Activated CD8-positive, alpha-beta T cell treated with anti-CD3 and anti-CD28 coated beads for 36 hours (primary cell): ENCODE measurements around the gene SLC26A9. TPM values are rescaled to one million over a fixed set of nuclear protein-coding genes. Genes with fewer than 3 reads are reported as not detected.

Experiments
- ATAC-seq: fragments of 200-7000 bp; cut with Tn5 transposase; one replicate; pipeline ENCODE4 v1.10.0; 2021; ENCODE audit warnings: mild to moderate bottlenecking, moderate library complexity
- CTCF ChIA-PET: fragments of 350-600 bp; sonication (Branson Sonifier 250); formaldehyde crosslinking; loops from one replicate; lab custom pipeline; 2021; ENCODE audit warnings: antibody characterized with exemption; lab: Charles Lee
- POLR2A ChIA-PET: fragments of 350-600 bp; sonication (Branson Sonifier 250); formaldehyde crosslinking; loops from one replicate; lab custom pipeline; 2021; ENCODE audit warnings: antibody characterized with exemption; lab: Charles Lee
- DNase-seq: peaks from one replicate; pipeline ENCODE4 v3.0.0-alpha.2; 2020
- H3K27ac Mint-ChIP-seq: one replicate; pipeline ENCODE4 v1.8.0; 2021; ENCODE audit warnings: mild to moderate bottlenecking, mixed read lengths
- H3K27me3 Mint-ChIP-seq: one replicate; pipeline ENCODE4 v1.8.0; 2021; ENCODE audit warnings: mixed read lengths
- H3K36me3 Mint-ChIP-seq: one replicate; pipeline ENCODE4 v1.8.0; 2021; ENCODE audit warnings: low read depth, mixed read lengths
- H3K4me1 Mint-ChIP-seq: one replicate; pipeline ENCODE4 v1.8.0; 2021; ENCODE audit warnings: low read depth, mixed read lengths
- H3K4me3 Mint-ChIP-seq: one replicate; pipeline ENCODE4 v1.8.0; 2021; ENCODE audit warnings: mild to moderate bottlenecking, moderate library complexity, mixed read lengths
- H3K9me3 Mint-ChIP-seq: one replicate; pipeline ENCODE4 v1.8.0; 2021; ENCODE audit warnings: mixed read lengths
- intact Hi-C: fragments of 100-400 bp; cut with micrococcal nuclease; formaldehyde crosslinking; loops from one replicate; pipeline ENCODE4 v1.10.0; 2022
- total RNA-seq, 2 experiments: library from RNA; stranded (reverse); gene quantifications; one replicate each; pipeline ENCODE4 v1.2.3, GENCODE V29; 2021
- TF ChIP-seq, protein P1 (sequence below): fragments of 200-600 bp; IDR thresholded peaks from one replicate; pipeline ENCODE4 v1.8.0; 2022; ENCODE audit warnings: antibody characterized with exemption, mild to moderate bottlenecking

Gene SLC26A9
- total RNA-seq, 2 experiments from 2014 or later: not detected

DNA sequence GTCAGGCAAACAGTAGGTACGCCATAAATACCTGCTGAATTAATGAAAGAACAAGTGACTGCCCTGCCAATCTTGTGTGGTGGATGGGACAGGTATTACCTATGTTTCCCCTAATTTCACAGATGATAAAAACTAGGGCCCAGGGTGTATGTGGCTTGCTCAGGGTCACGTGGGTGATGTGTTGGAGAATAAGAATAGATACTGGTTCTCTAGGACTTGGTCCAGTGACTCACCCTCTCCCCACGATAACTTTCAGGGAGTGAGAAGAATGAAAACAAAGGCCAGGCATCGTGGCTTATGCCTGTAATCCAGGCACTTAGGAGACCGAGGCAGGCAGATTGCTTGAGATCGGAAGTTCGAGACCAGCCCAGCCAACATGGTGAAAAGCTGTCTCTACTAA is 26.7 kb downstream of the SLC26A9 start:
- ATAC-seq: no peak
- Mint-ChIP-seq H3K27me3 (no peaks in the 10 kb centered on the region), H3K9me3 (no peaks in the 10 kb centered on the region), H3K27ac (no peak overlapping the region), H3K36me3 (no peaks in the 10 kb centered on the region), H3K4me1 (no peaks in the 10 kb centered on the region), H3K4me3 (no peak overlapping the region)
- ChIA-PET CTCF (interaction anchor here (1.3 to 12.3 kb wide), 7 partner anchors 9 to 258 kb away, joined by 3 to 260 read pairs (median 17); no protein-coding TSS in a partner anchor), POLR2A (no interaction called here)
- no peak for DNase-seq
- TF ChIP-seq, protein P1, sequence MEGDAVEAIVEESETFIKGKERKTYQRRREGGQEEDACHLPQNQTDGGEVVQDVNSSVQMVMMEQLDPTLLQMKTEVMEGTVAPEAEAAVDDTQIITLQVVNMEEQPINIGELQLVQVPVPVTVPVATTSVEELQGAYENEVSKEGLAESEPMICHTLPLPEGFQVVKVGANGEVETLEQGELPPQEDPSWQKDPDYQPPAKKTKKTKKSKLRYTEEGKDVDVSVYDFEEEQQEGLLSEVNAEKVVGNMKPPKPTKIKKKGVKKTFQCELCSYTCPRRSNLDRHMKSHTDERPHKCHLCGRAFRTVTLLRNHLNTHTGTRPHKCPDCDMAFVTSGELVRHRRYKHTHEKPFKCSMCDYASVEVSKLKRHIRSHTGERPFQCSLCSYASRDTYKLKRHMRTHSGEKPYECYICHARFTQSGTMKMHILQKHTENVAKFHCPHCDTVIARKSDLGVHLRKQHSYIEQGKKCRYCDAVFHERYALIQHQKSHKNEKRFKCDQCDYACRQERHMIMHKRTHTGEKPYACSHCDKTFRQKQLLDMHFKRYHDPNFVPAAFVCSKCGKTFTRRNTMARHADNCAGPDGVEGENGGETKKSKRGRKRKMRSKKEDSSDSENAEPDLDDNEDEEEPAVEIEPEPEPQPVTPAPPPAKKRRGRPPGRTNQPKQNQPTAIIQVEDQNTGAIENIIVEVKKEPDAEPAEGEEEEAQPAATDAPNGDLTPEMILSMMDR: no peak
- intact Hi-C loops: loop anchor here (5.0 kb wide), 1 partner anchor 191 kb away; no protein-coding TSS in a partner anchor

DNA sequence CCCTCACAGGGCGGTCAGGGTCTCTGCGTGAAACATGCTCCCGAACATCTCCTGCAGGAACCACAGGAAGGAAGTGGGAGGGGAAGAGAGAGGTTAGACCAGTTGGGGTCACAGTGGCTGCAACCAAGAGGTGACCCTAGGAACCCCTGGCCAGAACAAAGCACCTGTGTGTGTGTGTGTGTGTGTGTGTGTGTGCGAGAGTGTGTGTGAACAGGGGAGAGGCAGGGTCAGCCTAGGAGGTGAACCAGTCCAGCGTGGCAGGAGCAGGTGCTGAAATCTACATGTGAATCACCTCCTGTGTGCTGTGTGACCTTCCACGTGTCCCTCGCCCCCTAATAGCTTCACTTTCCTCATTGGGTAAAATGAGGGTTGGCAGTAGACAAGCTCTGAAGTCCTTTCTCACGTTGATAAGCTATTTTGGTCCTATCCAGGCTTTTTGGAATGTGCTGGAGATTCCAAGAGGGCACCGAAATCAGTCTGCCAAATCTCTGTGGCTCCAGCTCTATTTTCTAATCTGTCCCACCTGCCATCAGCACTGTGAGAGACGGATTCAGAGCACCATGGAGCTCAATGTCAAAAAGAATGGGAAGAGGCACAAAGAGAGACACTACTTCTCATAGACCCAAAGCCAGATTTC is 27.8 kb downstream of the SLC26A9 start:
- POLR2A ChIA-PET: no interaction called here
- Mint-ChIP-seq H3K9me3 (no peaks in the 10 kb centered on the region), H3K4me1 (no peaks in the 10 kb centered on the region), H3K27me3 (no peaks in the 10 kb centered on the region), H3K36me3 (no peaks in the 10 kb centered on the region), H3K27ac (no peak overlapping the region), H3K4me3 (no peak overlapping the region)
- TF ChIP-seq, protein P1: no peak
- DNase-seq (no peak), ATAC-seq (no peak)
- CTCF ChIA-PET: interaction anchor here (1.1 to 12.3 kb wide), 3 partner anchors 66 to 257 kb away, joined by 3 to 260 read pairs (median 31); no protein-coding TSS in a partner anchor
- intact Hi-C loops: loop anchor here (5.0 kb wide), 1 partner anchor 192 kb away; no protein-coding TSS in a partner anchor

DNA sequence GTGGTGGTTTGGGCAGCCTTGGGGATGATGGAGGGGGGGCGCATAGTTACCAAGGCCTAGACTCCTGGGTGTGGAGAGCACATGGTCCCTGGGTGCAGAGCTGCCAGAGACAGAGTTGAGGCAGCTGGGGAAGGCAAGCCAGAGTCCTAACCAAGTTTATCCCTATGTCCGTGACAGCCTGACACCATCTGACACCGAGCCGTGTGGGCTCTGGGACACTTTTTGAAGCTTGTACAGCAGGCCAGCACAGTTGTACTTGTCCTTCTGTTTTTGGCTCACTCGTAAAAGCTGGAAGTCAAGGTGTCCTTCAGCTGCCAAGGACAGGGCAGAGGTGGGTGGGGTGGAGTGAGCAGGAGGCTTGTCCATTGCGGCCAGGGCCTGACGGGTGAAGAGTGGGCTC is 28.5 kb downstream of the SLC26A9 start:
- Mint-ChIP-seq H3K9me3 (no peaks in the 10 kb centered on the region), H3K4me3 (no peak overlapping the region), H3K27ac (no peak overlapping the region), H3K4me1 (no peaks in the 10 kb centered on the region), H3K27me3 (no peaks in the 10 kb centered on the region), H3K36me3 (no peaks in the 10 kb centered on the region)
- ChIA-PET POLR2A (no interaction called here), CTCF (interaction anchor here (1.1 to 12.3 kb wide), 3 partner anchors 67 to 256 kb away, joined by 3 to 260 read pairs (median 4); no protein-coding TSS in a partner anchor)
- ATAC-seq (no peak), DNase-seq (no peak)
- intact Hi-C loops: loop anchor here (5.0 kb wide), 1 partner anchor 193 kb away; no protein-coding TSS in a partner anchor
- TF ChIP-seq, protein P1: no peak

DNA sequence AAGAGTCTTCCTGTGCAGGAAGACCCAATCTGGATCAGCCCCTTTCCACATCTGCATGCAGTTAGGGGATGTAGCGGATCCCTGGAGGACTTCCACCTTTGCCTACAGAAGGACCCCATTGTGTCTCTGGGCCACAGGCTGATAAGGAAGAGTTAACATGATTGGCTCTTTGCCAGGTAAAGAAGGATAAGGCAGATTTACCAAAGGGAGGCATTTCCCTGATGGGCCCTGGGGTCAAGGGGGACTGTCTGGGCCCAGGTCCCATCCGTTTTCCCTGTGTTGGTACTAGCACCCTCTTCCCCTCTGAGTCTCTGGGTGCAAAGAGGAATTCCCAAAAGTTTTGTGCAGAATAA is 29.1 kb downstream of the SLC26A9 start:
- intact Hi-C loops: no loop called here
- DNase-seq: no peak
- CTCF ChIA-PET: interaction anchor here (1.2 to 12.3 kb wide), 2 partner anchors 68 to 254 kb away, joined by 4 to 260 read pairs; no protein-coding TSS in a partner anchor

More for the DNA sequence above, 29.1 kb downstream of the SLC26A9 start:
- POLR2A ChIA-PET: no interaction called here
- Mint-ChIP-seq H3K27ac (no peak overlapping the region), H3K36me3 (no peaks in the 10 kb centered on the region), H3K27me3 (no peaks in the 10 kb centered on the region), H3K9me3 (no peaks in the 10 kb centered on the region), H3K4me1 (no peaks in the 10 kb centered on the region), H3K4me3 (no peak overlapping the region)
- no peak for ATAC-seq
- TF ChIP-seq, protein P1: no peak
